Adipocyte (in vitro differentiated cells): Measurements from ENCODE around the gene TGIF2.
A peak's percentile ranks its signal among the peaks of the same experiment; 100 is the strongest.
"Not testable (repeated sequence)": the region's sequence is repeated elsewhere in the genome, so short reads cannot be mapped to it uniquely, and the experiment has no call there.

Source experiments
- DNase-seq: peaks from one replicate; pipeline ENCODE4 v3.0.0-alpha.2; 2015; ENCODE audit warnings: low read depth
- H3K27me3 ChIP-seq: replicated peaks from 2 replicates; pipeline ENCODE4 v1.7.0; 2013; ENCODE audit warnings: mild to moderate bottlenecking, low read length, moderate library complexity; ENCODE audit not compliant: control insufficient read depth, insufficient read depth
- H3K36me3 ChIP-seq: 2 replicates; pipeline ENCODE4 v1.7.0; 2013; ENCODE audit warnings: low read length, mild to moderate bottlenecking, moderate library complexity; ENCODE audit not compliant: control insufficient read depth, insufficient read depth, severe bottlenecking
- H3K4me1 ChIP-seq: 2 replicates; pipeline ENCODE4 v1.7.0; 2013; ENCODE audit warnings: mild to moderate bottlenecking, low read length, moderate library complexity; ENCODE audit not compliant: control insufficient read depth, insufficient read depth
- H3K4me3 ChIP-seq: 2 replicates; pipeline ENCODE4 v1.7.0; 2013; ENCODE audit warnings: mild to moderate bottlenecking, low read length, moderate library complexity
- H3K9ac ChIP-seq: 2 replicates; pipeline ENCODE4 v1.7.0; 2013; ENCODE audit warnings: mild to moderate bottlenecking, low read length, moderate library complexity
- H3K9me3 ChIP-seq: 2 replicates; pipeline ENCODE4 v1.7.0; 2013; ENCODE audit warnings: mild to moderate bottlenecking, low read length, moderate library complexity; ENCODE audit not compliant: control insufficient read depth

Gene TGIF2

GRCh38 chr20:36549628-36549941 lies 23.8 kb upstream of the TGIF2 start:
- H3K4me1 ChIP-seq = peaks cover 14% of the 10 kb centered on the region
- H3K4me3 ChIP-seq = no peak overlapping the region
- peaks cover 43% of the 10 kb centered on the region for H3K36me3 ChIP-seq
- H3K27me3 ChIP-seq = no peaks in the 10 kb centered on the region
- peak overlapping the region; percentile 53 for H3K9ac ChIP-seq
- no peak for DNase-seq
- no peaks in the 10 kb centered on the region for H3K9me3 ChIP-seq

GRCh38 chr20:36549942-36550789 lies 23.2 kb upstream of the TGIF2 start:
- H3K9ac ChIP-seq = peak overlapping the region; percentile 53
- no peaks in the 10 kb centered on the region for H3K9me3 ChIP-seq
- H3K36me3 ChIP-seq = peaks cover 39% of the 10 kb centered on the region
- H3K4me1 ChIP-seq = peaks cover 9% of the 10 kb centered on the region
- DNase-seq = no peak
- H3K4me3 ChIP-seq = no peak overlapping the region
- H3K27me3 ChIP-seq = no peaks in the 10 kb centered on the region

- Histone ChIP-seq H3K4me1 (peaks cover 9% of the 10 kb centered on the region), H3K36me3 (peaks cover 37% of the 10 kb centered on the region), H3K27me3 (no peaks in the 10 kb centered on the region), H3K9ac (peak overlapping the region; percentile 25), H3K4me3 (no peak overlapping the region), H3K9me3 (no peaks in the 10 kb centered on the region)
- DNase-seq = no peak
Measured at GRCh38 chr20:36550790-36551299, 22.6 kb upstream of the TGIF2 start.

GRCh38 chr20:36555248-36555647 lies 18.1 kb upstream of the TGIF2 start:
- no peaks in the 10 kb centered on the region for H3K36me3 ChIP-seq
- no peak overlapping the region for H3K9ac ChIP-seq
- H3K9me3 ChIP-seq = no peaks in the 10 kb centered on the region
- H3K4me3 ChIP-seq = no peak overlapping the region
- no peak for DNase-seq
- no peaks in the 10 kb centered on the region for H3K27me3 ChIP-seq
- no peaks in the 10 kb centered on the region for H3K4me1 ChIP-seq

GRCh38 chr20:36562724-36563123 lies 10.7 kb upstream of the TGIF2 start:
- Histone ChIP-seq H3K4me1 (no peaks in the 10 kb centered on the region), H3K36me3 (no peaks in the 10 kb centered on the region), H3K4me3 (no peak overlapping the region), H3K9me3 (peaks cover 11% of the 10 kb centered on the region), H3K27me3 (no peaks in the 10 kb centered on the region), H3K9ac (no peak overlapping the region)
- no peak for DNase-seq

- Histone ChIP-seq H3K36me3 (no peaks in the 10 kb centered on the region), H3K9me3 (peaks cover 11% of the 10 kb centered on the region), H3K4me3 (no peak overlapping the region), H3K4me1 (no peaks in the 10 kb centered on the region), H3K27me3 (no peaks in the 10 kb centered on the region), H3K9ac (no peak overlapping the region)
- DNase-seq = no peak
Measured at GRCh38 chr20:36563374-36563773, 10.0 kb upstream of the TGIF2 start.

- not testable (repeated sequence) for DNase-seq, H3K9ac ChIP-seq, H3K4me3 ChIP-seq, H3K36me3 ChIP-seq, H3K27me3 ChIP-seq, H3K4me1 ChIP-seq
- peaks cover 11% of the 10 kb centered on the region for H3K9me3 ChIP-seq
Measured at GRCh38 chr20:36564078-36564725, 9.2 kb upstream of the TGIF2 start.

- not testable (repeated sequence) for H3K27me3 ChIP-seq, H3K9ac ChIP-seq, H3K36me3 ChIP-seq, DNase-seq, H3K4me3 ChIP-seq, H3K4me1 ChIP-seq
- peaks cover 11% of the 10 kb centered on the region for H3K9me3 ChIP-seq
Measured at GRCh38 chr20:36564726-36565121, 8.7 kb upstream of the TGIF2 start.

- Histone ChIP-seq H3K9me3 (peaks cover 11% of the 10 kb centered on the region), H3K4me3 (peak overlapping the region; percentile 17), H3K4me1 (no peaks in the 10 kb centered on the region), H3K27me3 (no peaks in the 10 kb centered on the region), H3K36me3 (no peaks in the 10 kb centered on the region), H3K9ac (no peak overlapping the region)
- DNase-seq = no peak
Measured at GRCh38 chr20:36565520-36565919, 7.9 kb upstream of the TGIF2 start.

GRCh38 chr20:36569847-36570429 lies 3.5 kb upstream of the TGIF2 start:
- Histone ChIP-seq H3K27me3 (no peaks in the 10 kb centered on the region), H3K9ac (no peak overlapping the region), H3K4me1 (peaks cover 9% of the 10 kb centered on the region), H3K4me3 (no peak overlapping the region), H3K9me3 (peaks cover 8% of the 10 kb centered on the region), H3K36me3 (no peaks in the 10 kb centered on the region)
- DNase-seq = peak; percentile 54
